Stimulated activated CD8-positive, alpha-beta memory T cell treated with anti-CD3 and anti-CD28 coated beads, Interleukin-2, amount 100 ng/mL, for 48 hours (primary cell): ENCODE measurements around the gene CD180.

Source experiments
- DNase-seq, 2 donors: peaks; one replicate each; pipeline ENCODE4 v3.0.0-alpha.2; 2020; ENCODE audit warnings: low read depth in 2 of 2

The CD180 gene

DNA sequence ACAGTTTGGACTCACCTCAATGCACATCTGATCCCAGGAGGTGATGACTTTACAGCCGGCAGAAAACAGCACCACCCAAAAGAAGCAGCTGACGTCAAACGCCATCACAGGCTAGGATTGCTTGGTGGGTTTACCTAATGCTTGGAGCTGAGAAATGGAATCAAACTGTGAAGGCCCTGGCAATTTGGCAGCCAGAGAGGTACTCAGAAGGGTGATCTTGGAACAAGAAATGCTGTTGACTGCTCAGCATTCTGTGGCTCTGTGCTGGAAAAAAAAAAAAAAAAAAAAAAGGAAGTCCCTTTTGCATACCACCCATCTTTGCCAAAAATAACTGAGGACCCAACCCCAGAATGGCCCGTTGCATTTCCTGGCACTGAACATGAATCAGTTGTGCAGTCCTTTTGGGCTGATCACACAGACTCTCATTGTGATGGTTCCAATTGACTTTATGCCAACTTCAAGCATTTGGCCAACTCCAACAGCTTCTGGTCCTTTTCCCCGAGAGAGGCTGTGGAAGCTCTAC, at the start of gene CD180:
Gene CD180 (minus strand): TSS at position 263 of the 523 bp plus-strand sequence. CDS start 158 bp downstream, at position 105.
- DNase-seq: no peak

DNA sequence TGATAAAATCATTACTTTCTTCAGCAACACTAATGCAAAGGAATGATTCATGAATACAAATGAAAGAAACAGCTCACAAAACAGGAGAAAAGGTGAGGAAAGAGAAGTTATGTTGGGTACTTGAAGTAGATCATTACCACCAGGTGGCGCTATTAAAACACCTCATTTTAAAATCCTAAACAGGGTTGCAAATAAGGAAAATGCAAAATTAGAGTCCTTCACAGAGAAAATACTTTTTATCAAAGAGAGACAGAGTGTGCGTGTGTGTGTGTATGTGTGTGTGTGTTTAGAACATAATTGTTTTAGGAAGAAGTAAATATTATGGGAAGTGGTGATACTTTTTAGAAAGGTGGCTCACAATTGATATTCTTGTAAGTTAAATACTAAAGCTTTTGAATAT, 49.5 kb upstream of the CD180 start:
- no peak for DNase-seq

DNA sequence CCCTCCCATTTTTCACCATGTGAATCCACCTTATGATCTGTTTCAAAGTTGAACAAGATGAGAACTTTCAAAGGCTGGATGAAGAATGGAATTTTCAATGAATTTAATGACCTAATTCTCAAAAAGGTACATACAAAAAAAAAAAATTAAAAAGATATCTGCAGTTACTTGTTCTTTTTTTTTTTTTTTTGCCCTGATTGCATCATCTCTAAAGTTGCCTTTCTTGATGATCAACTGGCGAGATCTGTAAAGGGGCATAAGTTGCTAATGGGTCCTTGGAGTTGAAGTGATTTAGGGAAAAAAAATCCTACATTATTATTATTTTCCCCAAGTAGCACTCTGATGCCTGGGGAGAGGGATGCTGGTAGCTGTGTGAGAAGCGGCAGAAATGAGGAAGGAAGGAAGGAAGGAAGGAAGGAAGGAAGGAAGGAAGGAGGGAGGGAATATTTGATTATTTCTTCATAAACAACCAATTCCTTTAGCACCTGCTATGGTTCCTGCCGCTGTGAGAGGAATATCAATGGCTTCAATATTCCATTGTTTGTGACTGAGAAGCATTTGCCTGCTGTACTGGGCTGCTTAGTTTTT, 48.8 kb upstream of the CD180 start:
- no peak for DNase-seq

DNA sequence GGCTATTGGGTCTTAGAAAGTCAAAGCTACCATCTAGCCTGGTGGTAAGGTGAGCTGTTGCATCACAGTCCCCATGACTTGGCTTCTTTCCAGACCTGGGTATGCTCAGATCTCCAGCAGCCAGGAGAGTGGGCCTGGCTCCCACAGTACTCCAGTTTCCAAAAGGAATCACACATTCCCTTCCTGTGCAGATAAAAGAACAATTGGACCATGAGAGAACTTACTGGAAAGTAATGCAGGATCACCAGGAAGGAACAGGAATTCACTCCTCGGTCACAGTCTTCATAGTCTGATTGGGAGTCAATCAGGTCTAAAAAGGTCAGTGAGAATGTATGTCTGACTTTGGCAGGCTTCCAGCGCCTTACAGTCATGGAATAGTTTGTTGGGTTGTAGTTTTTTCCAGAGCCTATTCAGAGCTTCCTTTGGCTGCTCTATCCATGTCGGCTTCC, 47.8 kb upstream of the CD180 start:
- no peak for DNase-seq

DNA sequence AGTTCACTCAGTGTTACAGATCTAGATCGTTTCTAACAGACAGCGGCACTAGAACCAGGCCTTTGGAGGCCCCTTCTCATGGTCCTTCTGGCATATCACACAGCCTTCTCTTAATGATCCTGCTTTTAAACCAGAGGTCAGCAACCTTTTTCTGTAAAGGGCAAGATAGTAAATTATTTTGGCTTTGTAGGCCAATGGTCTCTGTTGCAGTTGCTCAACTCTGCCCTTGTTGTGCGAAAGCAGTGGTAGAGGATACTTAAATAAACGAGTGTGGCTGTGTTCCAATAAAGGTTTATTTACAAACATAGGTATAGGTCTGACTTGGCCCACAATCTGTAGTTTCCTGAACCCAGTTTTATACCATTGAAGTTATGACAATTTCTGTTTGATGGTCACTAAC, 47.3 kb upstream of the CD180 start:
- DNase-seq: no peak

DNA sequence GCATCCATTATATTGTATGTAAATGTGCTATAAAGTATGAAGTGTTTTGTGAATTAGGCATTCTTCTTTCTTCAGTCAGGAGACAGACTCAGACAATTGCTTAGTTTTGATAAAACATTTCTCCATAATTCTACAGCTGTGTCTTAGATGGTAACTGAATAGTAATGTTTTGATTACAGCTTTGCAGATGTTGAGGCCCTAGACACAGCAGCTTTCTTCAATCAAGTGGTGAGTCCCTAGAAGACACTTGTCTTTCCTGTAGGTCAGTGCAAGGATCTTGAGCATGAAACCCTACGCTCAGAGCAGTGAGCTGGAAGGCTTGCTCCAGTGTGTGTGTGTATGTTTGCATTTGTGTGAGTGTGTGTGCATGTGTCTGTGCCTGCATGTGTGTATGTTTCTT, 46.8 kb upstream of the CD180 start:
- no peak for DNase-seq

DNA sequence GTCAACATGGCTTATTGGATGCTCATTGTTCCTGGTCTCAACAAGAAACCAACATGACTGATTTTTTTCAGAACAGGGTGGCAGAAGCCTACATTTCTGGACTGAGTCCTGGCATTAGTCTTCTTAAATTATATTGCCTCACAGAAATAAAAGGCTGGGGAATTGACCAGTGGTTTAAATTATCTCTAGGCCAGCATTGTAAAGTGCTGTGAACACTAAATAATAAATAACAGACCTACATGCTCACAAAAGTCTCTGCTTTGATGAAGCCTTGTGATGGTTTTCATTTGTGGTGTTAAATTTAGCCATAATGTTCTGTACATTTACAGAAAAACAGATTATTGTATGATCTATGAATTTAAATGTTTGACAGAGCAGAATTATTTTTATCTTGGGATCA, 44.7 kb upstream of the CD180 start:
- no peak for DNase-seq

DNA sequence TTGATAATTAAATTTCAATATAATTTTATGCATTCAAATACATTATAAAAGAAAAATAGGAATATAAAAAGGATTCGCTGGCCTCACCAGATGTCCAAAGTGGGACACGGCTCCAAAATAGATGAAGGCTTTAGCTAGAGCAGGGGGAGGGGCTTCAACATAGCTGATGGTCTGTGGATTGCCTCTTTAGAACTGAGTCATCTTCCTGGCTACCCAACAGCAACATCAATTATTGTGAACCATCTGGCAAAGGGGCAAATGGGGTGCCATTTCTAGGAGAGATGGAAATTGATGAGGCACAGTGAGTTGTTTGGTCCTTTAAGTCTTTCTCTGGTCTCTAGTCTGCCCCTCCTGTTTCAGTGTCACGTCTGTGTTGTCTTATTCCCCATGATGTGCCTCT, 44.2 kb upstream of the CD180 start:
- no peak for DNase-seq

DNA sequence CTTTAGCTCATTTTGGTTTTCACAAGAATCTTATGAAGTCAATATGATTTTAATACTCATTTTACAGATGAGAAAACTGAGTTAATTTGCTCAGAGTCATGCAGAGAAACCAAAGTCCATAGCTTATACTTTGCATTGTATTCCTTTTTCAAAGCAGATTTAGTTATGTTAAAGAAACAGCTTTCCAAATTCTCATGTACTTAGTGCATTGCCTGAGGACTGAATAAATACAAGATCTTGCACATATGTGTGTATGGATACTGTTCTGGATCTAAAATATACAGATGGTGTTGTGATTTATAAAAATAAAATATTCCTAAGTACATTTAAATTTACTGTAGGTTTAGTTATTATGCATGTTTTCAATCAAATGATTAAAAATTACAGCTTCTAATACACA, 43.5 kb upstream of the CD180 start:
- no peak for DNase-seq

DNA sequence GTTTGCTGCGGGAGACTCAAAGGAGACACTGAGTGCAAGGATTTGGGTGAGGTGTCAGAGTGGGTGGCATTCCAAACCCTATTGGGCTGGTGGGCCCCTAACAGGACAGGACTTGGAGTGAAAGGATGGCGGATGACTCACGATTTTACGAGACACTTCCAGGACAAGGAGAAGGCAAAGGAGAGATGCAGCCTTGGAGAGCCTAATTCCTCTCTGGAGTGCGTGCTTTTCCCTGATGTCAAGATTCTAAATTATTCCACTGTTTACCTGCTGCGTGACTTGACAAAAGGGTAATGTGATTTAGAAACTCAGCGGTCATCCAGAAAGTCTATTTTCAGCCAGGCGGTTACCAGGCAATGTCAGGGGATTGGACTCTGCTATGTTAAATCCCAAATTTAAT, 41.6 kb upstream of the CD180 start:
- no peak for DNase-seq

DNA sequence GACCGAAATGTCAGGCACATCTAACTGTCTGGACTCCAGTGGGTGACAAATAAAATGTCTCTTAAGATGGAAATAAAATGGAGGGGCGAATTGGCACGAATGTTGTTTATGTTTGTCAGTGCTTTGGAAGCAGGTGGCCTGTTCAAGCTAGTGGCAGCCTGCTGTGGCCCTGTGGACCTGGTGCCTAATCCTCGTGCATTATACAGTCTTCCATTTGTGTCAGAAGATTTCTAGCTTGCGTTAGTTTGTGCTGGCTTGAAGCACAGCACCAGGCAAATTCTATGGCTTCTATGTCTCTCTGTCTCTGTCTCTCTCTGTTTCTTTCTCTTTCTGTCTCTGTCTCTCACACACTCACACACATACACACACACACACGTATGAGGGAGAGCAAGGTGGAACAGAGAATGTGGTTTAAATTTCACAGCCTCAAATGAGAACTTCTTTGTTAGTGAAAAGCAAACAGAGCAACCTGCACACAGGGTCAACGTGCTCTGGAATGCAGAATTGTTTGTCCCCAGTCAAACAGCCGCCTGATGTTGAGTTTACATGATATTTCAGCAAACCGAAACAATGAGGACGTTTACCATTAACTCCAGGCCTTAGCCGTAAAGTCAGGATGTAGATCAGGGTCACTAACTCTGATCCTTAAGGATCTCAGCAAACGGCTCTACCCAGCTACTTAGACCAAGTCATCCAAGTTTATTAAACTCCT, 39.0 kb upstream of the CD180 start:
- DNase-seq: no peak

DNA sequence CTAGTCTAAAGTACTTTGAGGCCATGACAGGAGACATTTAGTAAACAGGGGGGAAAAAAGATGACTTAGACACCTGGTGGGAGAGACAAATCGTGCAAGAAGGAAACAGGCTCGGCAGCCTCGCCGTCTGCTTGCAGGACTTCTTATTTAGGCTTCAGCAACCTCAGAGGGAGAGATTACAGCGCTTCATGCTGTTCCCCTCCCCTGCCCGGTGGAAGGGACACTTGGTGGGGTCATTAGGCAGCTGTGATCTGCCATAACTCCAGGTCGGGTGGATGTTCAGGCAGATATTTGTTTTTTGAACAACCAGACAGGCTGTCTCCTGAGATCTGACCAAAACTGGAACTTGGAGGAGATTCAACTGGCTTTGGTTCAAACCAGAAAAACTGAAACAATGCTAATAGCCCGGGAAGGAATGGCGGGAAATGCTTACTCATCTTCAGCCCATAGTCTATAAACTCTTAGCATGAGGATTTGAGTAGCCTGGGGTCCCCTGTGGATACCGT, 38.1 kb upstream of the CD180 start:
- DNase-seq: no peak

DNA sequence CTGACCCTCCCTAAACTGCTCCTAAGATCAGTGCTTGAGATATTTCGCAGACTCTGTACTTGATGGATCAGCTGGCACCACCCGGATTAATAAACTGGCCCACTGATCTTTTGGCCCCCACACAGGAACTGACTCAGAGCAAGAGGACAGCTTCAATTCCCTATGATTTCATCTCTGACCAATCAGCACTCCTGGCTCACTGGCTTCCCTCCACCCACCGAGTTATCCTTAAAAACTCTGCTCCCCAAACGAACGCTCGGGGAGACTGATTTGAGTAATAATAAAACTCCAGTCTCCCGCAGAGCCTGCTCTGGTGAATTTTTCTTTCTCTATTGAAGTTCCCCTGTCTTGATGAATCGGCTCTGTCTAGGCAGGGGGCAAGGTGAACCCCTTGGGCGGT, 36.5 kb upstream of the CD180 start:
- no peak for DNase-seq

DNA sequence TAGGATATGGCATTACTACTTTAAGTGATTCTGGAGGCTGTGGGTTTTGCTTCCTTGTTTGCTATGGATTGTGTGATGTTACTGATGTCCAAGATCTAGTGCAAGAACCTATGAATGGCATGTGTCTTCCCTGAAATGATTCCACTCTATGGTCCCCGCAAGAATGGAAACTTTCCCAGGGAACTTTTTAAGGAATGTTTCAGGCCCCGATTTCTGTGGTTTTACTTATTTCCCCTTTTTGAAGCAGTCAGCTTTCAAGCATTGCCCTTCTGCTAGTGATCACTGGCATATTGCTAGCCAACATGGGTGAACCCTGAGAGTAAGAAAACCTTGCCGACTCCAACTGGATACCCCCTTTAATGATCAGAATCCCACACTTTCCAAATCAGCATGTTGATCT, 26.6 kb upstream of the CD180 start:
- DNase-seq: no peak

DNA sequence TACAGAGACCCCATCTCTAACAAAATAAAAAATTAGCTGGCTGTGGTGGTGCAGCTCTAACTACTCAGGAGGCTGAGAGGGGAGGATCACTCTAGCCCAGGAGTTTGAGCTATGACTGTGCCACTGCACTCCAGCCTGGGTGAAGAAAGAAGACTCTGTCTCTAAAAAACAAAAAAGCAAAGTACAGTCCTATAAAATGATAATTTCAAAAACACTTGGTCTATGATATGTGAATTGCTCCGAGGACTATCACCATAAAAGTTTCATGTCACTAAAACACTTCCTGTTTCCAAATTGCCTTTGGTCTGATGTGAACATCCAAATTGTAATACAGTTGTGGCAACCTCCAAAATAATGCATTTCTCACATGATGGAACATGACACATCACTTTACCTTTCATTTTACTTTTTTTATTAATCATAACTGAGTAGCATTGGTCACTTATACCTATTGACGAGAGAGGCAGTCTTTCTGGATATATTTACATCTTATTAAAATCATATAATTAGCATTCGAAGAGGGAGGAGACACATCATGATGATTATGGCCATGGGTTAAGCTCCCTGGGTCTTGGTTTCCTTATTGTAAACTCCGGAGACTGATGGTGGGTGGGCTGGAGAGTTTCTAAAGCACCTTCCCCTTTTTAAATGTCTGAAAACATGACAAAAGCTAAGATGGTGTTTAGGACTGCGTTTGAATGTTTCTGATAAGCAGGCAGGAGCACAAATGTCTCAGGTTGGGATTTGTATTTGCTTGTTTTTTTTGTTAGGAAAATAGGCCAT, 25.8 kb upstream of the CD180 start:
- no peak for DNase-seq

DNA sequence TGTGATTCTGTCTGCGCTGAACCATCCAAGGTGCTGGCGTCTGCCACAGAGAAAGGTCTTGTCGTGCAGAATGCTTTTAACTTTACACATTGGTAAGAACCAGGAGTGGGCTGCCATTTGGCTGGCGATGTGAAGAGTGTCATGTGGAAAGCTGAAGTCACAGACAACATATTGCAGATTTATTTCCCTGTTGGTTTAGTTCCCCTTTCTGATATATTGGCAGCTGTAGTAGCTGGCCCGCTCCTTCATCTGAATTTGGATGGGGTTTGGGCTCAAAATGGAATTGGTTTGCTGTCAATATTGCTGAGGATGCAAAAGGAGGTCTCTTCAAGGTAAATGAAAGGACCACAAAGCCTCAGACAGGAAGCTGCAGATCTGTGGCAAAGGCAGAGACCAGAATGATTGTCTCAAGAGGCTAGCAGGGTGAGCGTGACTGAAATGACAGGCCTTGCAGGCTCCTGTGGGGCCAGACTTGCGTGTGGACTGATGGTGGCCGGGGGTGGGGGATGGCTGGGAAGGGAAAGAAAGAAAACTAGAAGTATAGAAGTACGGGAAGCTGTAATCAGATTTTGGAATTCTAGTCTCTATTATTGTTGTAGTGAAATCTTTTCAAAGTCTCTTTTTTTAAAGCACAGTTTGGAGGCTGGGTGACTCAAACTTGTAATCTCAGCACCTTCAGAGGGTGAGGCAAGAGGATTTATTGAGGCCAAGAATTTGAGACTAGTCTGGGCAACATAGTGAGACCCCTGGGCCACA, 25.1 kb upstream of the CD180 start:
- peak in 1 of 2 donors; percentile 35 for DNase-seq

DNA sequence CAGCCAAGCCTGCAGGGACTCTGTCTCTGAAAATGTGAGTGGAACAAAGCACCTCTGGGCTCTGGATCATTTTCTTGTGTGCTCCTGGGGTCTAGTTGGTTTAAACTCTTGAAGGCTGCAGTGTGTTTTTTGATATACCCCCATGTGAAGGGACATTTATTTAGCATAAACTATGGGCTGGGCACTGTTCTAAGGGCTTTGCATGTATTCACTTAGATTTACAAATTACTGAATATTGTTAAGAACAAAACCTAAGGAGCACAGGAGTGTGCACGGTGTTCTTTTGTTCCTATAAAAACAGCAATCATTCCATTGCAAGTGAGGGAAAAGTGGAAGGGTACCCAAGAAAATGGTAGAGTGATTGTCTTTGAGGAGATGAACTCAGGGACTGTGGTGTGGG, 20.0 kb upstream of the CD180 start:
- no peak for DNase-seq

DNA sequence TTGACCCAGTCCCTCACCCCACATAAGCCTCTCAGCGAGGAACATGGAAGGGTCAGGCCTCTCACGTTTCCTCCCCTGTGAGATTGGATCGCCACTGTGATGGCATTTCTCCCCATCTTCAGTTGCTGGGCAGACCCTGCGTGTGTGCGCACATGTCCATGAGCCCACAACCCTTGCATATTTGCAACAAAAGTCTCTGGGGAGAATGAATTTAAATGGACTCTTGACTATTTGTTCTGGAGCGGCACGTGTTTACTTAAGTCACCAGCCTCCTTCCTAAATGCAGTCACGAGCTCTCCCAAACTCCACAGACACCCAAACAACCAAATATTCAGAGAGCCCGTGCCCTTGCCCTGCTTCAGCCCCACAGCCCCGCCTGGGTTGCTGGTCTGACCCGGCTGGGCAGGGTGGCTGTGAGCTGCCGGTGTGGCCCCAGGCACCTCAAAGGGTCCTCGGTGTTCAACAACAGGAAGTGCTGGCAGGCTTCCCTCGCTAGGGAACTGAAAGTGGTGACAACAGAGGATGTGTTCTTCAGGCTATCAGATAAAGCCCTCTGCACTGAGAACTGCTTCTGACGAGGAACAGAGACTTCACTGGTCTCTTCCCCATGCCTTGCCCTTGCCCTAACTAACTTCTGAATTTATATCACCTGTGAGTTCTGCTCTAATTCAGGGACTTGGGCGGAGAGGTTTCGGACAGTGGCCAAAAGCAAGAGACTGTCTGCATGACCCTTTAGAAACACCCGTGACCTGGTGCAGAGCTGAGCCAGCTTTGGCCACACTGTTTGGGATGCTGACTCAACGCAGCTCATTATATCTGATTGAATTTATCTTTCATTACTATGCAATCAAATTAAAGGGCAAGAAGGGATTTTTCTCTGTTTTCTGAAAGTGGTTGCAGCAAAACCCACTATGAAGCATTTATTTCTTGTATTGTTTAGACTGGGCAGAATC, 19.2 kb upstream of the CD180 start:
- DNase-seq: peak; percentile 36 to 52

DNA sequence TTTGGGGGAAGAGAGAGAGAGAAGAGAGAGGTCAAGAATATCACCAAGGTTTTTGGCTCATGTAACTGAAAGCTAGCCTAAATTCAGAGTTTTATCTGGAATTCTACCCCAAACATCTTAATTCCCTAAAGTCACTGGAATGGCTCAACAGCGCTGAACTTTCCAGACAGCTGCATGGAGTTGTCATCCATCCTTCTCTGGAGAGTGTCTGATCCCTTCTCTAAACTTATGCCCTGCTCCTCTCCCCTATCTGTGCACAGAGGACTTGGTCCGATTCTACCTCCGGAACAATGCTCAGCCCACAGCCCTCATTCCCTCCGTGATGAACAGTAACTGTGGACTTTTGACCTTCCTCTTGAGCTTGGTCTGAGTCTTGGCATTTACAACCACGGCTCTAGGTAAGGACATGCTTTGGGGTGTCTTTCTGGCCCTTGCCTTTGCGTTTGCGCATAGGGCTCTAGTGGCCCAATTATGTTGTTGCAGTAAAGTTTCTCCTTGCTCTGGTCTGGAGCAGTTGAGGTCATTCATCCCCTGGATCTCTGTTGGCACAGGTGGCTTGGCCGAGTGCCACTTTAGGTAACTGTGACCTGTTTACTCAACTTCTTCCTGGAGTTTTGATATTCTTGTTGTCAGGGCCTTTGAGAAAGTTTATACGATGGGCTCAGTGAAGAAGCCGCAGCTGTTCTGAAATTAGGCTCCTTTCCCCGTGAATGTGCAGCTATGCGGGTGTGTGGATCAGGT, 18.3 kb upstream of the CD180 start:
- no peak for DNase-seq

DNA sequence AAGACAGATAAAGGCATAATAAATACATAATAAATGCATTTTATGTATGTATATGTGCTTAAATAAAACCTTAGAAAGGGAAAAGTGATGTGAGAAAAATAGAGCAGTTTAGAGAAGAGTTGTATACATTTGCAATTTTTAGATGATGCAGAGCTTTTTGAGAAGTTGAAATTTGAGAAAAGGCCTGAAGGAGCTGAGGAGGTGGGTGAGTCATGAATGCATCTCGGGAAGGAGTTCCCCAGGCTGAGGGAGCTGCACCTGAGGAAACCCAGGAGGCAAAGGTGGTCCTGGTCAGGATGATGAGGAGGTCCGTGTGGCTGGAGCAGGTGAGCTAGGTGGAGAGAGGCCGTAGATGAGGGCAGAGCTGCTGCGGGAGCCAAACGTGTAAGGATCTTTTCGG, 17.4 kb upstream of the CD180 start:
- DNase-seq: no peak
